Activated naive CD8-positive, alpha-beta T cell (primary cell): ENCODE data around the gene PCF11.

ENCODE experiments used
- H3K27ac Mint-ChIP-seq: one replicate; pipeline ENCODE4 v1.8.0; 2021; ENCODE audit warnings: mixed read lengths
- H3K27me3 Mint-ChIP-seq: one replicate; pipeline ENCODE4 v1.8.0; 2021; ENCODE audit warnings: mixed read lengths
- H3K36me3 Mint-ChIP-seq: one replicate; pipeline ENCODE4 v1.8.0; 2021; ENCODE audit warnings: mixed read lengths
- H3K4me1 Mint-ChIP-seq: one replicate; pipeline ENCODE4 v1.8.0; 2021; ENCODE audit warnings: low read depth, mixed read lengths
- H3K4me3 Mint-ChIP-seq: one replicate; pipeline ENCODE4 v1.8.0; 2021; ENCODE audit warnings: mild to moderate bottlenecking, mixed read lengths
- H3K9me3 Mint-ChIP-seq: one replicate; pipeline ENCODE4 v1.8.0; 2021; ENCODE audit warnings: low read depth, mixed read lengths

The PCF11 gene, protein sequence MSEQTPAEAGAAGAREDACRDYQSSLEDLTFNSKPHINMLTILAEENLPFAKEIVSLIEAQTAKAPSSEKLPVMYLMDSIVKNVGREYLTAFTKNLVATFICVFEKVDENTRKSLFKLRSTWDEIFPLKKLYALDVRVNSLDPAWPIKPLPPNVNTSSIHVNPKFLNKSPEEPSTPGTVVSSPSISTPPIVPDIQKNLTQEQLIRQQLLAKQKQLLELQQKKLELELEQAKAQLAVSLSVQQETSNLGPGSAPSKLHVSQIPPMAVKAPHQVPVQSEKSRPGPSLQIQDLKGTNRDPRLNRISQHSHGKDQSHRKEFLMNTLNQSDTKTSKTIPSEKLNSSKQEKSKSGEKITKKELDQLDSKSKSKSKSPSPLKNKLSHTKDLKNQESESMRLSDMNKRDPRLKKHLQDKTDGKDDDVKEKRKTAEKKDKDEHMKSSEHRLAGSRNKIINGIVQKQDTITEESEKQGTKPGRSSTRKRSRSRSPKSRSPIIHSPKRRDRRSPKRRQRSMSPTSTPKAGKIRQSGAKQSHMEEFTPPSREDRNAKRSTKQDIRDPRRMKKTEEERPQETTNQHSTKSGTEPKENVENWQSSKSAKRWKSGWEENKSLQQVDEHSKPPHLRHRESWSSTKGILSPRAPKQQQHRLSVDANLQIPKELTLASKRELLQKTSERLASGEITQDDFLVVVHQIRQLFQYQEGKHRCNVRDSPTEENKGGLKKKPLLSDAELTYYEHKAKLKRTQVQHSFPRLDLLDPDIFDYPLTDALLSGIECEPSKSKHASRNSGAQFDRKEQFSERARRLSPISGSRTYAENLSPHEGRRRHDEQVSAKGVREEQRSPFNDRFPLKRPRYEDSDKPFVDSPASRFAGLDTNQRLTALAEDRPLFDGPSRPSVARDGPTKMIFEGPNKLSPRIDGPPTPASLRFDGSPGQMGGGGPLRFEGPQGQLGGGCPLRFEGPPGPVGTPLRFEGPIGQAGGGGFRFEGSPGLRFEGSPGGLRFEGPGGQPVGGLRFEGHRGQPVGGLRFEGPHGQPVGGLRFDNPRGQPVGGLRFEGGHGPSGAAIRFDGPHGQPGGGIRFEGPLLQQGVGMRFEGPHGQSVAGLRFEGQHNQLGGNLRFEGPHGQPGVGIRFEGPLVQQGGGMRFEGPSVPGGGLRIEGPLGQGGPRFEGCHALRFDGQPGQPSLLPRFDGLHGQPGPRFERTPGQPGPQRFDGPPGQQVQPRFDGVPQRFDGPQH (N-terminal part only)

DNA sequence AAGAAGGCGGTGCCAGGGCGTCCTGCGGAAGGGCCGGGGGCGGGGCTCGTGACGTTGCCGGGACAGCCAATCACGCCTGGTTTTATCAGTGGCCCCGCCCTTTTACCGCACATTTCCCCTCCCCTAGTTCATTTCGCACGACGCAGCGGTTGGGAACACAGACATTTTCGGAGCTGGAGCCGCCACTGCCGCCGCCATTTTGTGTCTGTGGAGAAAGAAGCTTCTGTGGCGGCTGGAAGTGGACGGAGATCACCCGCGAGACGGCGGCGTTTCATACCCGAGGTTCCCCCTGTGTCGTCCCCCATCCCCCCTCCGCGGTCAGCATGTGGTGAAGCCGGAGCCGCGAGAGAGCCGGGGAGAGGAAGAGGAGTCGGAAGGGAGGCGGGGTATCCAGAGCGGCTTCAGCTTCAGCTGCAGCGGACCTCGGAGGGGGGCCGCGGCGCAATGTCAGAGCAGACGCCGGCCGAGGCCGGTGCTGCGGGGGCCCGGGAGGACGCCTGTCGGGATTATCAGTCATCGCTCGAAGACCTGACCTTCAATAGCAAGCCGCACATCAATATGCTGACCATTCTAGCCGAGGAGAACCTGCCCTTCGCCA is at the start of gene PCF11:
Gene PCF11 (plus strand): TSS at position 136 of the 598 bp plus-strand sequence. CDS start 309 bp downstream, at position 445.
- peaks cover 35% of the 10 kb centered on the region for H3K4me1 Mint-ChIP-seq
- no peaks in the 10 kb centered on the region for H3K27me3 Mint-ChIP-seq
- H3K27ac Mint-ChIP-seq: peak within 1 kb of the TSS; percentile 100
- H3K9me3 Mint-ChIP-seq: no peaks in the 10 kb centered on the region
- peak within 1 kb of the TSS; percentile 100 for H3K4me3 Mint-ChIP-seq
- H3K36me3 Mint-ChIP-seq: peaks cover 17% of the 10 kb centered on the region

DNA sequence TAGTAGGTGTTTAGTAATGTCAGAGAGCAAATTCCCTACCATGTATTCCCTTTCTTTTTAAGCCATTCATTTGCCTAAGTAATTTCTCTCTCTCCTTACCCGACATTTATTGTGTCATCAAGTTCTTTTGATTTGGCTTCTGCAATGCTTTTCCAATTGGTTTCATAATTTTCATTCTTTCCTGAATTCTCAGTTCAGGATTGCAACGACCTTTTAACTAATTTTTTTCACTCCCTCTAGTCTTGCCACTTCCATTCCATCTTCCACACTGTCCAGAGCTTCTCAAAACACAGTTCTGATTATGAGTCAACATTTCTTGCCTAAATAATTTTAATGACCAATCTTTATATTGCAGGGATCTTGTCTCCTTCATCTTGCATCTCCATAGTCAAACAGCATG is 44.0 kb upstream of the PCF11 start:
- H3K4me3 Mint-ChIP-seq: no peak overlapping the region
- H3K27ac Mint-ChIP-seq: no peak overlapping the region
- H3K4me1 Mint-ChIP-seq: peaks cover 26% of the 10 kb centered on the region

DNA sequence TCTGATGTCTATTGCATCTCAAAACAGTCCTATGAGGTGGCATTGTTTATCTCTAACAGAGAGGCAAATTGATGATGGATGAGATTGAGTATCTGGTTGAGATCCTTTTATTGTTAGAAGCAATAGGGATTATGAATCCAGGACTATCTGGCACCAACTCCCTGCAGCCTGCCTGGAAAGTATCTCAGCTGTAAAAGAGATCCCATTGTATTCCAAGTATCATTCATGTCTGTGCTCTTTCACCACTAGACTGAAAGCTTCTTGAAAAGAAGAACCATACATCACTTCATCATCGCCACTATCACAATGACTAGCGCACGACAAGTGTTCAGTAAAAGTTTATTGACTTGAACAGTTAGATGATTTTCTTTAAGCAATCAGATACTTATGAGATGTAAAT is 41.9 kb upstream of the PCF11 start:
- Mint-ChIP-seq H3K27me3 (no peaks in the 10 kb centered on the region), H3K4me3 (peak overlapping the region; percentile 79), H3K36me3 (peaks cover 3% of the 10 kb centered on the region), H3K27ac (peak overlapping the region; percentile 35), H3K4me1 (peaks cover 46% of the 10 kb centered on the region), H3K9me3 (no peaks in the 10 kb centered on the region)

More for the DNA sequence above, 44.0 kb upstream of the PCF11 start:
- Mint-ChIP-seq H3K27me3 (no peaks in the 10 kb centered on the region), H3K9me3 (no peaks in the 10 kb centered on the region), H3K36me3 (peaks cover 3% of the 10 kb centered on the region)

DNA sequence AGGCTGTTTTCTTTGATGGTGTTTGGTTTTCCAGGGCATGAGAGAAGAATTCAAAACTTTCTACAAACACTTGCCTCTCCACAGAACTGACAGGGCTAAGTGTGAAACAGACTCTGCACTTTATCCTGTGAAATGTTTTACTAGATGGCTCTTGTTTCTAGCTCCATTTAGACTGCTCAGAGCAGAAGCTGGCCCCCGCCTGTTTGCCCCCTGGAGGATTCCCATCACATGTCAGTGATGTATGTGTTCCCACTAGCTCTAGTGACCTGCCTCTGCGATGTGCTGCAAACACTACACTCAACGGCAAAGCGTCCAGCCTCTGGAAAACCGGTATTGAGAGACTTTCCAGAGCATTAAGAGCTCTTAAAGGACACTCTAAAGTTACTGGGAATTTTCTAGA is 41.4 kb upstream of the PCF11 start:
- H3K4me1 Mint-ChIP-seq: peaks cover 52% of the 10 kb centered on the region
- H3K27ac Mint-ChIP-seq: peak overlapping the region; percentile 50
- H3K4me3 Mint-ChIP-seq: peak overlapping the region; percentile 79
- H3K9me3 Mint-ChIP-seq: no peaks in the 10 kb centered on the region
- no peaks in the 10 kb centered on the region for H3K27me3 Mint-ChIP-seq
- peaks cover 3% of the 10 kb centered on the region for H3K36me3 Mint-ChIP-seq

DNA sequence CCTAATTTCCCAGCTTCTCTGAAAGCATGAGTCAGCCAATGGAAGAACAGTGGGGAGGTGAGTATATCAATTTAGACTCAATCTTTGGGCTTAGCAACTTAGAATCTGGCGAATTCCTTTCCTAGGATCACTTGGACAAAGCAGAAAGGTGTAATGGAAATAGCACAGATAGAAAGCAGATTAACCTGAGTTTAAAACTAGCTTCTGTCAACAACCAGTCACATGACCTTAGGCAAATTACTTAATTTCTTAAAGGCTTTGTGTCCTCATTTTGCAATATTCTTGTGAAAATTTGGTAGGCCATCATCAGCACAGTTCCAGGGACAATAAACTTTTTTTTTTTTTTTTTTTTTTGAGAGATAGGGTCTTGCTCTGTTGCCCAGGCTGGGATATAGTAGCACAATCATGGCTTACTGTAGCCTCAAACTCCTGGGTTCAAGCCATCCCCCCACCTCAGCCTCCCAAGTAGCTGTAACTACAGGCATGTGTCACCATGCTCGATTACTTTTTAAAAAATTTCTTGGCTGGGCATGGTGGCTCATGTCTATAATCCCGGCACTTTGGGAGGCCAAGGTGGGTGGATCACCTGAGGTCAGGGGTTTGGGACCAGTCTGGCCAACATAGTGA is 40.8 kb upstream of the PCF11 start:
- peaks cover 57% of the 10 kb centered on the region for H3K4me1 Mint-ChIP-seq
- H3K36me3 Mint-ChIP-seq: peaks cover 1% of the 10 kb centered on the region
- H3K4me3 Mint-ChIP-seq: peak overlapping the region; percentile 88
- H3K27me3 Mint-ChIP-seq: no peaks in the 10 kb centered on the region
- H3K27ac Mint-ChIP-seq: peak overlapping the region; percentile 50
- H3K9me3 Mint-ChIP-seq: no peaks in the 10 kb centered on the region

DNA sequence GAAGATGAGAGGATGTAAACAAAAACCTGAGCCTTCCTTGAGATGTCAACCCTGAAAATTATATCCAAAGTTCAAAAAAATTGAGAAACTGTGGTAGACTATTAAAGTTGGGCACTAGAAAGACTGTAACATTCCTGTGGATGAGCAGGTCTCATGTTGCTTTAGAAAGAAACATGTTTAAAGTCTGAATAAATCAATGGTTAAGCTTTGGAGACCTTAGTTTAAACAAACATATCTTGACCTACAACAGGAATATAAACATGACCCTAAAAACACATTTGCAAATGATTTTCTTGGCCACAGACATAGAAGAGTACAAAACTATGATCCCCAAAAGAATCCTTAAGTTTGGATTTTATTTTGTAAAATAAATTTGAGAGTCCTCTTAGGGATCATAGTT is 38.1 kb upstream of the PCF11 start:
- Mint-ChIP-seq H3K27ac (peak overlapping the region; percentile 89), H3K4me1 (peaks cover 76% of the 10 kb centered on the region), H3K36me3 (no peaks in the 10 kb centered on the region), H3K4me3 (no peak overlapping the region), H3K27me3 (no peaks in the 10 kb centered on the region), H3K9me3 (no peaks in the 10 kb centered on the region)

DNA sequence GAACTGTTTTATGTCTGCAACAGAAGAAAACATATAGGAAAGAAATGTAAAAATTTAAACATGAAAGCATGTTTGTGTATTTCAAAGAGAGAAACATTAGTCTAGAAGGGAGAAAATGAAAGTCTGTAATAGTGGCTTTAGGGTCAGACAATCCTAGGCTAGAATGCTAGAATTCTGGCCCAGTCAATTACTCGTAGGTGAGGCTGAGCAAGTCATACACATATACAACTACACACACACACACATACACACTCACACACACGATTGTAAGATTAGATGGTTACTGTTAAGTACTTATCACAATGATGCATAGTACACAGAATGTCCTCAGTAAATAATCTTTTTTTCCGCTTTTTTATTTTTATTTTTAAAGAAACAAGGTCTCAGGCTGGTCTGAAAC is 37.7 kb upstream of the PCF11 start:
- H3K36me3 Mint-ChIP-seq: no peaks in the 10 kb centered on the region
- no peak overlapping the region for H3K4me3 Mint-ChIP-seq
- H3K4me1 Mint-ChIP-seq: peaks cover 77% of the 10 kb centered on the region
- no peaks in the 10 kb centered on the region for H3K27me3 Mint-ChIP-seq
- H3K27ac Mint-ChIP-seq: peak overlapping the region; percentile 89
- no peaks in the 10 kb centered on the region for H3K9me3 Mint-ChIP-seq

DNA sequence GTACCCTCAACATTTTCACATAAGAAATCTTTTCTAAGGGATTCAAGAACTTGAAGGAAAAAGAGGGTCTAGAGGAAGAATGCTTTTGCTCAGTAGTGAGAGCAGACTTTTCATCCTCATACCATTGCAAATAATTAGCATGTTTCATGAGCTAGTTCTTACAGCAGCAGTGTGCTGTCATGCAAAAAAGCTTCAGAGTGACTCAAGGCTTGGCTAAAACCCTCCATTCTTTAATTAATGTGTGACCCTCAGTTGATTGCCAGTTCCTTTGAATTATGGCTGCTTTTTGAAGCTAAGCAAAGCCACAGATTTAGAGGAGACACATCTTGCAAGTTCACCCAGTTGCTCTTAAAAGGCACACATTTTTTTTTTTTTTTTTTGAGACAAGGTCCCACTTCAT is 36.6 kb upstream of the PCF11 start:
- H3K9me3 Mint-ChIP-seq: no peaks in the 10 kb centered on the region
- no peaks in the 10 kb centered on the region for H3K36me3 Mint-ChIP-seq
- no peaks in the 10 kb centered on the region for H3K27me3 Mint-ChIP-seq
- peak overlapping the region; percentile 74 for H3K27ac Mint-ChIP-seq
- no peak overlapping the region for H3K4me3 Mint-ChIP-seq
- H3K4me1 Mint-ChIP-seq: peaks cover 70% of the 10 kb centered on the region

DNA sequence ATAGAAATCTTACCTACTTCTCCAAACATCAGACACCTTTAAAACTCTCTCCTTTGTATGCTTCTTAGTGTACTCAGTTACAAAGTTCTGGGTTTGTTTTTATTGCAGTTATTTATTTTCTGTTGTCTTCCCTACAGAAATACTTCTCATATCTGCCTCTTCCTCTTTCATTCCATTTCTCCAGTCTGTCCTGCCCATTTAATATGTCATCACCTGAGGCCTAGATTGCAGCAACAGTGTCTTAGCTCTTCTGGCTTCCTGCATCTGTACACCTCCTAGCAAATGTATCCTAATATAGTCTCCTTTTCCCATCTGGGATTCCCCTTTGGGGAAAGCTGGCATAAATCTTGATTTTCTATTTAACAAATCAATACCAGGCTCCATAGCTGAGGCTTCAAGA is 34.9 kb upstream of the PCF11 start:
- Mint-ChIP-seq H3K4me1 (peaks cover 58% of the 10 kb centered on the region), H3K36me3 (no peaks in the 10 kb centered on the region), H3K27ac (peak overlapping the region; percentile 73), H3K4me3 (no peak overlapping the region), H3K9me3 (no peaks in the 10 kb centered on the region), H3K27me3 (no peaks in the 10 kb centered on the region)

DNA sequence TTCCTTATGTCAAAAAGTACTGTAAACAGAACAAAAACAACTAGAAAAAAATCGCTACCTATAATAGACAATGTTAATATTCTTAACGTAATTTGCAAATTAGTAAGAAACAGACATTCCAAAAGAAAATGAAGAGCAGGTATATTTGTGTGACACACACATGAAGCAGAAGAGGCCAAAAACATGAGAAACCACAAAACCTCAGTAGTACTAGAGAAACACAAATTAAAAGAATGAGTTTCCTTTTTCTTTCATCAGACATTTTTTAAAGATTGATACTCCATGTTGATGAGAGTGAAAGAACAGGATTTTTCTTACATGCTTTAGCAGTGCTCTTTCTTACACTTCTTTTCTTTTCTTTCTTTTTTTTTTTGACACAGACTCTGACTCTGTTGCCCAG is 34.2 kb upstream of the PCF11 start:
- peak overlapping the region; percentile 73 for H3K27ac Mint-ChIP-seq
- H3K4me3 Mint-ChIP-seq: peak overlapping the region; percentile 43
- H3K4me1 Mint-ChIP-seq: peaks cover 53% of the 10 kb centered on the region
- no peaks in the 10 kb centered on the region for H3K27me3 Mint-ChIP-seq
- H3K9me3 Mint-ChIP-seq: no peaks in the 10 kb centered on the region
- H3K36me3 Mint-ChIP-seq: no peaks in the 10 kb centered on the region

DNA sequence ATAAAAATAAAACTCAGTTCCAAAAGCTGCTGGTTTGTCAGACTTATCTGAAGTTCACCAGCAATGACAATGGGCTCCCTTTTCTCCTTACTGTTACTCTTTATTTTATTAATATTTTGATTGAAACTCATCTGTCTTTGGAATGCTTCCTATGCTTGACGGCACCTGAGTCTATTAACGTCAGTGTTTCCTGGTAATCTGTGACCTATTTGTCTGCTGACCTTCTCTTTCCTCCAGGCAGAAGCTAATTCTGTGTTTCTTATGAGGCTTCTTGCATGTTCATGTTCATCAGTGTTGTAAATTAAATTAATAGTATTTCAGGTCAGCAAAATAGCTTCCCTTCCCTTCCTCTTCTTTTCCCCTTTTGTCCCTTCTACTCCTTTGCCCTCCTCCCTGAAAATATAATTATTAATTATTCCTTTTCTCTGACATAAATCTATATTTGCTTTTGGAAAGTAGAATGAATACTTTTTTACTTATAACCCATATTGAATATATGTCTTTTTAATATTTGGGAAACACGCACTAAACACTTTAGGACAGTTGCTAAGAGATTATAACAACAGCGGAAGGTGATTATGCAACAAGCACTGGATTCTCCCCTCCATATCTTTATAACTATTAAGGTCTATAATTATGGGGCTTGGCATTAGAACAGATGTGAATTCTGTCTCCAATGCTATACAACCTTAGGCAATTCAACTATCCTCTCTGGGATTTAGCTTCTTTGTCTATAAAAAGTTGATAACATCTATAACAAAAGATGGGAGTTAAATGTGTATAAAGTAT is 32.1 kb upstream of the PCF11 start:
- H3K9me3 Mint-ChIP-seq: no peaks in the 10 kb centered on the region
- H3K4me1 Mint-ChIP-seq: peaks cover 34% of the 10 kb centered on the region
- H3K27me3 Mint-ChIP-seq: no peaks in the 10 kb centered on the region
- no peak overlapping the region for H3K27ac Mint-ChIP-seq
- H3K36me3 Mint-ChIP-seq: no peaks in the 10 kb centered on the region
- no peak overlapping the region for H3K4me3 Mint-ChIP-seq

DNA sequence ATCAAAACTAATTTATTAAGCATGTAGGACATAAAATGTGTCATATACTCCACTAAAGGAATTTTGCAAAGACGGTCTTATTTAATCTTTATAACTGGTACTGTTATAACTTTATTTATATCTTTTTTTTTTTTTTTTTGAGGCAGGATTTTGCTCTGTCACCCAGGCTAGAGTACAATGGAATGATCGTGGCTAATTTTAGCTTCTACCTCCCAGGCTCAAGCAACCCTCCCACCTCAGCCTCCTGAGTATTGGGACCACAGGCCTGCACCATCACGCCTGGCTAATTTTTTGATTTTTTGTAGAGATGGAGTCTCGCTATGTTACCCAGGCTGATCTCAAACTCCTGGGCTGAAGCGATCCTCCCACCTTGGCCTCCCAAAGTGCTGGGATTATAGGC is 31.4 kb upstream of the PCF11 start:
- no peaks in the 10 kb centered on the region for H3K9me3 Mint-ChIP-seq
- H3K27me3 Mint-ChIP-seq: no peaks in the 10 kb centered on the region
- H3K4me1 Mint-ChIP-seq: peaks cover 26% of the 10 kb centered on the region
- H3K27ac Mint-ChIP-seq: no peak overlapping the region
- no peak overlapping the region for H3K4me3 Mint-ChIP-seq
- H3K36me3 Mint-ChIP-seq: no peaks in the 10 kb centered on the region

DNA sequence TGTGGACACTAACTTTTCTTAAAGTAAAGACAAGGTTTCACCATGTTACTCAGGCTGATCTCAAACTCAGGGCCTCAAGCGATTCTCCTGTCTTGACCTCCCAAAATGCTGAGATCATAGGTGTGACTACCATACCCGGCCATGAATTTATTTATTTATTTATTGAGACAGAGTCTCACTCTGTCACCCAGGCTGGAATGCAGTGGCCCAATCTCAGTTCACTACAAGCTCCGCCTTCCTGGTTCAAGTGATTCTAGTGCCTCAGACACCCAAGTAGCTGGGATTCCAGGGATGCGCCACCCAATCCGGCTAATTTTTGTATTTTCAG is 29.7 kb upstream of the PCF11 start:
- H3K27me3 Mint-ChIP-seq: no peaks in the 10 kb centered on the region
- no peaks in the 10 kb centered on the region for H3K36me3 Mint-ChIP-seq
- H3K4me3 Mint-ChIP-seq: no peak overlapping the region
- peaks cover 11% of the 10 kb centered on the region for H3K4me1 Mint-ChIP-seq
- H3K9me3 Mint-ChIP-seq: no peaks in the 10 kb centered on the region
- no peak overlapping the region for H3K27ac Mint-ChIP-seq

DNA sequence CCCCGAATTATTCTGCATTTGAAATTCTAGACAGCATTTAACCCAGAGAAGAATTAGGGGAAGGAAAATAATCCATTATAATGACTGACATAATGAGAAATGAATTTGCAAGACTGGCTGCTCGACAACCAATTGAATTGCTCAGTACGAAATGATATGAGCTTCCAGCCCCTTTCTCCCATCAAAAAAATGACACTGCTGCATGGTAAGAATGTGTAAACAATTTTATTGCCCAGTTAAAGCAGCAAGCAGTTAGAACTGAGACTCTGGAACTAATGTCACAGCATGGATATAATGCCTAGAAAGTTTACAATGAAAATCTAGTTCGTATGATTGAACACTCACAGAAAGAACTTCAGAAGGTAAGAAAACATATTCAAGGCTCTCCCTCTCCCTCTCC is 24.7 kb upstream of the PCF11 start:
- Mint-ChIP-seq H3K4me3 (no peak overlapping the region), H3K9me3 (no peaks in the 10 kb centered on the region), H3K27me3 (no peaks in the 10 kb centered on the region), H3K36me3 (no peaks in the 10 kb centered on the region), H3K27ac (no peak overlapping the region), H3K4me1 (no peaks in the 10 kb centered on the region)
